GM19035 (cell line): Measurements from ENCODE around the gene REXO5.

Experiments
- ATAC-seq: cut with Tn5 transposase; IDR thresholded peaks from one replicate; pipeline ENCODE4 v1.9.1; 2021; ENCODE audit not compliant: unreplicated experiment

REXO5 gene

GRCh38 chr16:20799599-20799998, 6.7 kb upstream of the REXO5 start:
- no peak for ATAC-seq

GRCh38 chr16:20801278-20801677, 5.0 kb upstream of the REXO5 start:
- no peak for ATAC-seq

GRCh38 chr16:20803192-20803560, 3.2 kb upstream of the REXO5 start:
- no peak for ATAC-seq

GRCh38 chr16:20803561-20804214, 2.6 kb upstream of the REXO5 start:
- ATAC-seq = no peak

- ATAC-seq = peak; percentile 23
Observed at GRCh38 chr16:20805684-20806167, 601 bp upstream of the REXO5 start.

- ATAC-seq = no peak
Observed at GRCh38 chr16:20807862-20808261, 1.5 kb downstream of the REXO5 start.

GRCh38 chr16:20811889-20812439, 5.6 kb downstream of the REXO5 start:
- no peak for ATAC-seq

- ATAC-seq = no peak
Observed at GRCh38 chr16:20812510-20812909, 6.2 kb downstream of the REXO5 start.

GRCh38 chr16:20814784-20815183, 8.5 kb downstream of the REXO5 start:
- no peak for ATAC-seq

- no peak for ATAC-seq
Observed at GRCh38 chr16:20818929-20819585, 12.7 kb downstream of the REXO5 start.

- ATAC-seq = no peak
Observed at GRCh38 chr16:20821682-20822081, 15.4 kb downstream of the REXO5 start.

- ATAC-seq = no peak
Observed at GRCh38 chr16:20822521-20823325, 16.4 kb downstream of the REXO5 start.

GRCh38 chr16:20826039-20826566, 19.8 kb downstream of the REXO5 start:
- ATAC-seq = no peak

- ATAC-seq = no peak
Observed at GRCh38 chr16:20829536-20829935, 23.2 kb downstream of the REXO5 start.

GRCh38 chr16:20830372-20830771, 24.0 kb downstream of the REXO5 start:
- no peak for ATAC-seq

- no peak for ATAC-seq
Observed at GRCh38 chr16:20833086-20833485, 26.8 kb downstream of the REXO5 start.

GRCh38 chr16:20838240-20838639, 31.9 kb downstream of the REXO5 start:
- no peak for ATAC-seq

GRCh38 chr16:20839504-20839903, 33.2 kb downstream of the REXO5 start:
- no peak for ATAC-seq

- ATAC-seq = no peak
Observed at GRCh38 chr16:20844054-20844453, 37.7 kb downstream of the REXO5 start.

GRCh38 chr16:20844588-20844987, 38.3 kb downstream of the REXO5 start:
- ATAC-seq = no peak

- ATAC-seq = no peak
Observed at GRCh38 chr16:20846030-20846429, 39.7 kb downstream of the REXO5 start.
